ENCODE measurements around the gene TNFSF15. TPM values are rescaled to one million over a fixed set of nuclear protein-coding genes. Genes with fewer than 3 reads are reported as not detected.

TNFSF15 gene
- total and polyA plus RNA-seq, 2 donors (not counting 3 experiments of a cell fraction or from before 2014, with no cell fraction given) = 8.4 to 14.3 TPM

- TF ChIP-seq MYC (IDR thresholded peaks at IDR 0.05; ENCODE audit: low read depth, low read length) (no peak), CTCF (IDR thresholded peaks at IDR 0.05; ENCODE audit: extremely low read depth in 1 of 2, insufficient read depth in 1 of 2, low read depth in 1 of 2, low read length in 2 of 2) (no peak), GATA2 (IDR thresholded peaks at IDR 0.05; ENCODE audit: insufficient read depth, insufficient read length, low read depth, low read length) (no peak), EZH2 (IDR thresholded peaks at IDR 0.05; ENCODE audit: borderline replicate concordance, low read depth, low read length, severe bottlenecking) (no peak), JUN (IDR thresholded peaks at IDR 0.05; ENCODE audit: borderline replicate concordance, insufficient read depth, insufficient read length, low read depth) (no peak), FOS (IDR thresholded peaks at IDR 0.05; ENCODE audit: borderline replicate concordance, insufficient read depth, low read length) (no peak), POLR2A (IDR thresholded peaks at IDR 0.05; ENCODE audit: low read depth, low read length) (no peak), MAX (IDR thresholded peaks at IDR 0.05; ENCODE audit: insufficient read depth, insufficient read length) (no peak), POLR2AphosphoS5 (IDR thresholded peaks at IDR 0.05; ENCODE audit: insufficient read depth, low read depth, low read length) (no peak)
- no TSS peak for BruUV-seq (replicated peaks)
- H3K27ac ChIP-seq (ENCODE audit: insufficient read depth, low read depth, low read length) = no peak overlapping the region
- no peaks in the 10 kb centered on the region for H3K36me3 ChIP-seq (ENCODE audit: control insufficient read depth in 2 of 2, extremely low read depth in 1 of 2, insufficient read depth in 2 of 2, low read length in 2 of 2)
- no peak for FAIRE-seq
- H3K27me3 ChIP-seq (ENCODE audit: control insufficient read depth in 2 of 2, insufficient read depth in 2 of 2, low read length in 2 of 2) = no peaks in the 10 kb centered on the region
- no peaks in the 10 kb centered on the region for H3K9me1 ChIP-seq (replicated peaks; ENCODE audit: control insufficient read depth, extremely low read depth, insufficient read depth, low read length)
- no peak for DNase-seq (ENCODE audit: low read depth, low spot score)
- no peak overlapping the region for H2AFZ ChIP-seq (ENCODE audit: low read depth, low read length)
- no peaks in the 10 kb centered on the region for H3K9me3 ChIP-seq (replicated peaks; ENCODE audit: control insufficient read depth, insufficient read depth, low read length)
- H3K4me3 ChIP-seq (replicated peaks in 1 of 3; ENCODE audit: insufficient read depth in 1 of 3, low read depth in 1 of 3, low read length in 3 of 3) = no peak overlapping the region
- dilution Hi-C loops (cut with MboI; ENCODE audit: extremely low pct_ligation_motif_present, low sequenced_read_pairs) = no loop called here
- no peaks in the 10 kb centered on the region for H4K20me1 ChIP-seq (replicated peaks; ENCODE audit: control insufficient read depth, extremely low read depth, insufficient read depth, low read length)
- H3K4me1 ChIP-seq (ENCODE audit: control insufficient read depth, extremely low read depth, insufficient read depth, low read length) = no peaks in the 10 kb centered on the region
- POLR2A ChIA-PET = no interaction called here
- no peak overlapping the region for H3K9ac ChIP-seq (replicated peaks; ENCODE audit: extremely low read depth, insufficient read depth, low read length)
- intact Hi-C loops (cut with micrococcal nuclease) = no loop called here
- CTCF ChIA-PET = interaction anchor here (1.8 kb wide), 1 partner anchor 10 kb away, joined by 5 read pairs; no protein-coding TSS in a partner anchor
- no peaks in the 10 kb centered on the region for H3K79me2 ChIP-seq (ENCODE audit: control insufficient read depth, insufficient read depth, low read length)
- no peak overlapping the region for H3K4me2 ChIP-seq (ENCODE audit: insufficient read depth, low read length)
These were observed 34.8 kb downstream of the TNFSF15 start for GRCh38 chr9:114770991-114771390.
